T-cell (primary cell): Measurements from ENCODE around the gene LTF. TPM values are rescaled to one million over a fixed set of nuclear protein-coding genes. Genes with fewer than 3 reads are reported as not detected.
"Not testable (repeated sequence)": the region's sequence is repeated elsewhere in the genome, so short reads cannot be mapped to it uniquely, and the experiment has no call there.

Source experiments
- ATAC-seq, 4 experiments: fragments of 200-7000 bp in 3 of 4; fragments of 150-1000 bp in 1 of 4; cut with Tn5 transposase; replicated peaks in 1 of 4; 1 replicate in 3 of 4; 2 replicates in 1 of 4; pipeline ENCODE4 v1.10.0; 2021; ENCODE audit warnings: moderate library complexity in 3 of 4, mild to moderate bottlenecking in 2 of 4, moderate number of reproducible peaks in 1 of 4
- CTCF ChIA-PET, 2 donors: fragments of 300-600 bp; sonication (Branson Sonifier 250); formaldehyde crosslinking; loops; one replicate each; lab custom pipeline; 2022; ENCODE audit warnings: antibody characterized with exemption in 2 of 2; lab: Charles Lee
- POLR2A ChIA-PET, 2 donors: fragments of 300-600 bp; sonication (Branson Sonifier 250); formaldehyde crosslinking; loops; one replicate each; lab custom pipeline; 2022; ENCODE audit warnings: antibody characterized with exemption in 2 of 2; lab: Charles Lee
- DNase-seq, 35 experiments: peaks; one replicate each; pipeline versions ENCODE4 v3.0.0 to v3.0.0-alpha.2; 2013 to 2023
- H3K27ac ChIP-seq: one replicate; pipeline ENCODE4 v1.5.1; 2013; ENCODE audit warnings: low read length
- H3K27me3 ChIP-seq, 2 experiments: replicated peaks in 1 of 2; 1 replicate in 1 of 2; 2 replicates in 1 of 2; pipeline versions ENCODE4 v1.6.1 to v1.7.0; 2013; ENCODE audit warnings: low read length in 1 of 2, mixed read lengths in 1 of 2; ENCODE audit not compliant: control insufficient read depth in 2 of 2, insufficient read depth in 2 of 2; ENCODE audit errors: extremely low read depth in 1 of 2
- H3K36me3 ChIP-seq, 2 donors: 1 replicate in 1 of 2; 2 replicates in 1 of 2; pipeline versions ENCODE4 v1.6.1 to v1.7.0; 2013; ENCODE audit warnings: low read length in 1 of 2; ENCODE audit not compliant: control insufficient read depth in 2 of 2, insufficient read depth in 1 of 2; ENCODE audit errors: extremely low read depth in 1 of 2
- H3K4me1 ChIP-seq, 2 experiments: 1 replicate in 1 of 2; 2 replicates in 1 of 2; pipeline versions ENCODE4 v1.6.1 to v1.7.0; 2013; ENCODE audit warnings: low read length in 2 of 2, mixed read lengths in 1 of 2; ENCODE audit not compliant: insufficient read depth in 2 of 2, control insufficient read depth in 1 of 2; ENCODE audit errors: extremely low read depth in 1 of 2
- H3K4me3 ChIP-seq, 2 donors: 1 replicate in 1 of 2; 2 replicates in 1 of 2; pipeline versions ENCODE4 v1.5.1 to v1.7.0; 2013; ENCODE audit warnings: mild to moderate bottlenecking in 2 of 2, low read length in 1 of 2, moderate library complexity in 1 of 2; ENCODE audit not compliant: control insufficient read depth in 1 of 2; ENCODE audit errors: extremely low read depth in 1 of 2
- H3K9me3 ChIP-seq: 2 replicates; pipeline ENCODE4 v1.7.0; 2013
- H3K27ac Mint-ChIP-seq, 2 donors: one replicate each; pipeline ENCODE4 v1.8.0; 2020 to 2021; ENCODE audit warnings: mild to moderate bottlenecking in 2 of 2, mixed read lengths in 2 of 2
- H3K27me3 Mint-ChIP-seq, 2 donors: one replicate each; pipeline ENCODE4 v1.8.0; 2021 to 2022; ENCODE audit warnings: mixed read lengths in 2 of 2
- H3K36me3 Mint-ChIP-seq: one replicate; pipeline ENCODE4 v1.8.0; 2021; ENCODE audit warnings: mixed read lengths
- H3K4me1 Mint-ChIP-seq, 3 donors: one replicate each; pipeline ENCODE4 v1.8.0; 2020 to 2022; ENCODE audit warnings: mixed read lengths in 3 of 3, mild to moderate bottlenecking in 1 of 3
- H3K4me3 Mint-ChIP-seq, 3 donors: one replicate each; pipeline ENCODE4 v1.8.0; 2020 to 2022; ENCODE audit warnings: mild to moderate bottlenecking in 3 of 3, mixed read lengths in 3 of 3, moderate library complexity in 3 of 3
- H3K9me3 Mint-ChIP-seq, 3 donors: one replicate each; pipeline ENCODE4 v1.8.0; 2020 to 2022; ENCODE audit warnings: mixed read lengths in 3 of 3
- WGBS: methylation state at CpG from one replicate; pipeline ENCODE4 v1.1.5; 2013; ENCODE audit warnings: missing lambda C conversion rate; ENCODE audit not compliant: insufficient coverage; 5-methylcytosine and 5-hydroxymethylcytosine counted together
- total RNA-seq, 35 experiments: library from RNA in 6 of 35; stranded (reverse) in 6 of 35; fragments of 120-200 nt in 1 of 35; gene quantifications; one replicate each; pipeline versions ENCODE4 v1.2.1 to v1.2.4 and lab custom pipeline; 2013 to 2026

LTF gene
- total RNA-seq, 5 donors from 2014 or later (not counting 1 experiment from before 2014, with no cell fraction given), result 0.16 TPM; not detected in 4

- no peak overlapping the region for H3K4me3 ChIP-seq
- ChIA-PET CTCF (no interaction called here), POLR2A (no interaction called here)
- peaks cover 24 to 26% of the 10 kb centered on the region in 2 experiments for H3K4me1 ChIP-seq
- H3K9me3 Mint-ChIP-seq, result peaks cover 0 to 4% (median 0%) of the 10 kb centered on the region in 3 donors
- H3K27me3 ChIP-seq, result no peaks in the 10 kb centered on the region
- peak overlapping the region in 1 of 2 donors; percentile 31 for H3K27ac Mint-ChIP-seq
- WGBS, result 90% methylated on average over 5 of the region's 11 CpGs
- H3K36me3 Mint-ChIP-seq, result no peaks in the 10 kb centered on the region
- H3K4me3 Mint-ChIP-seq, result no peak overlapping the region
- H3K36me3 ChIP-seq, result no peaks in the 10 kb centered on the region
- peaks cover 28 to 35% (median 32%) of the 10 kb centered on the region in 3 donors for H3K4me1 Mint-ChIP-seq
- DNase-seq (no peak), ATAC-seq (no peak)
- H3K9me3 ChIP-seq, result no peaks in the 10 kb centered on the region
- no peak overlapping the region for H3K27ac ChIP-seq
- peaks cover 0 to 3% of the 10 kb centered on the region in 2 donors for H3K27me3 Mint-ChIP-seq
Measured at GRCh38 chr3:46405301-46406019, 59.2 kb downstream of the LTF start.

GRCh38 chr3:46402902-46403301 is 61.8 kb downstream of the LTF start:
- H3K4me1 ChIP-seq, result peaks cover 7 to 15% of the 10 kb centered on the region in 2 experiments
- H3K27me3 Mint-ChIP-seq, H3K9me3 Mint-ChIP-seq, DNase-seq, H3K27ac Mint-ChIP-seq, H3K36me3 Mint-ChIP-seq, H3K4me3 Mint-ChIP-seq, H3K36me3 ChIP-seq, POLR2A ChIA-PET, ATAC-seq, H3K4me3 ChIP-seq, H3K9me3 ChIP-seq, H3K27ac ChIP-seq, H3K27me3 ChIP-seq: not testable (repeated sequence)
- no CpG with 5 or more reads among the region's 4 CpGs for WGBS
- CTCF ChIA-PET, result interaction anchor here in 1 of 2 donors (1.3 kb wide), 1 partner anchor 127 kb away, joined by 3 read pairs; no protein-coding TSS in a partner anchor
- peaks cover 13 to 15% (median 15%) of the 10 kb centered on the region in 3 donors for H3K4me1 Mint-ChIP-seq

- peaks cover 0 to 1% of the 10 kb centered on the region in 2 experiments for H3K4me1 ChIP-seq
- no peaks in the 10 kb centered on the region for H3K36me3 ChIP-seq
- H3K36me3 Mint-ChIP-seq, result no peaks in the 10 kb centered on the region
- no CpG with 5 or more reads among the region's 2 CpGs for WGBS
- POLR2A ChIA-PET, result no interaction called here
- H3K27ac Mint-ChIP-seq, result no peak overlapping the region
- H3K27me3 ChIP-seq, result no peaks in the 10 kb centered on the region
- peaks cover 1 to 2% (median 2%) of the 10 kb centered on the region in 3 donors for H3K4me1 Mint-ChIP-seq
- peaks cover 0 to 4% (median 0%) of the 10 kb centered on the region in 3 donors for H3K9me3 Mint-ChIP-seq
- no peak for DNase-seq
- CTCF ChIA-PET, result no interaction called here
- H3K4me3 ChIP-seq, result no peak overlapping the region
- no peak for ATAC-seq
- H3K9me3 ChIP-seq, result no peaks in the 10 kb centered on the region
- no peak overlapping the region for H3K4me3 Mint-ChIP-seq
- H3K27ac ChIP-seq, result no peak overlapping the region
- peaks cover 0 to 3% of the 10 kb centered on the region in 2 donors for H3K27me3 Mint-ChIP-seq
Measured at GRCh38 chr3:46401579-46401978, 63.1 kb downstream of the LTF start.

- Histone ChIP-seq H3K27ac (no peak overlapping the region), H3K9me3 (no peaks in the 10 kb centered on the region), H3K4me1 (peaks cover 0 to 4% of the 10 kb centered on the region in 2 experiments), H3K4me3 (no peak overlapping the region), H3K27me3 (no peaks in the 10 kb centered on the region), H3K36me3 (no peaks in the 10 kb centered on the region)
- H3K9me3 Mint-ChIP-seq, result peaks cover 0 to 4% (median 0%) of the 10 kb centered on the region in 3 donors
- CTCF ChIA-PET, result no interaction called here
- no peaks in the 10 kb centered on the region for H3K36me3 Mint-ChIP-seq
- H3K27ac Mint-ChIP-seq, result no peak overlapping the region
- DNase-seq (no peak), ATAC-seq (no peak)
- H3K27me3 Mint-ChIP-seq, result peaks cover 0 to 3% of the 10 kb centered on the region in 2 donors
- 89% methylated on average over 5 of the region's 5 CpGs for WGBS
- no peak overlapping the region for H3K4me3 Mint-ChIP-seq
- POLR2A ChIA-PET, result no interaction called here
- peaks cover 0 to 4% (median 0%) of the 10 kb centered on the region in 3 donors for H3K4me1 Mint-ChIP-seq
Measured at GRCh38 chr3:46400846-46401245, 63.9 kb downstream of the LTF start.

- Mint-ChIP-seq H3K4me3 (no peak overlapping the region), H3K27ac (no peak overlapping the region), H3K9me3 (peaks cover 0 to 4% (median 0%) of the 10 kb centered on the region in 3 donors), H3K27me3 (peaks cover under 1 to 3% of the 10 kb centered on the region in 2 donors), H3K36me3 (no peaks in the 10 kb centered on the region), H3K4me1 (peaks cover 0 to 4% (median 0%) of the 10 kb centered on the region in 3 donors)
- H3K9me3 ChIP-seq, result no peaks in the 10 kb centered on the region
- DNase-seq (no peak), ATAC-seq (no peak)
- POLR2A ChIA-PET, result no interaction called here
- 79% methylated on average over 4 of the region's 8 CpGs for WGBS
- H3K36me3 ChIP-seq, result no peaks in the 10 kb centered on the region
- H3K27ac ChIP-seq, result no peak overlapping the region
- H3K4me1 ChIP-seq, result peaks cover 0 to 4% of the 10 kb centered on the region in 2 experiments
- CTCF ChIA-PET, result interaction anchor here in 1 of 2 donors (0.6 kb wide), 1 partner anchor 263 kb away, joined by 3 read pairs; no protein-coding TSS in a partner anchor
- H3K27me3 ChIP-seq, result no peaks in the 10 kb centered on the region
- no peak overlapping the region for H3K4me3 ChIP-seq
Measured at GRCh38 chr3:46400000-46400734, 64.5 kb downstream of the LTF start.

GRCh38 chr3:46399557-46399956 is 65.1 kb downstream of the LTF start:
- WGBS, result 73% methylated on average over 1 of the region's 2 CpGs
- peaks cover 0 to 4% of the 10 kb centered on the region in 2 experiments for H3K4me1 ChIP-seq
- no peaks in the 10 kb centered on the region for H3K27me3 ChIP-seq
- H3K4me3 ChIP-seq, result no peak overlapping the region
- H3K27ac ChIP-seq, result no peak overlapping the region
- H3K4me1 Mint-ChIP-seq, result peaks cover 0 to 4% (median 0%) of the 10 kb centered on the region in 3 donors
- H3K36me3 Mint-ChIP-seq, result no peaks in the 10 kb centered on the region
- ChIA-PET CTCF (interaction anchor here in 1 of 2 donors (0.6 kb wide), 2 partner anchors 18 to 1597 kb away, joined by 3 read pairs; no protein-coding TSS in a partner anchor), POLR2A (no interaction called here)
- peaks cover 0 to 4% (median 0%) of the 10 kb centered on the region in 3 donors for H3K9me3 Mint-ChIP-seq
- no peaks in the 10 kb centered on the region for H3K9me3 ChIP-seq
- no peaks in the 10 kb centered on the region for H3K36me3 ChIP-seq
- ATAC-seq (no peak), DNase-seq (no peak)
- H3K27me3 Mint-ChIP-seq, result peaks cover 2 to 3% of the 10 kb centered on the region in 2 donors
- no peak overlapping the region for H3K27ac Mint-ChIP-seq
- no peak overlapping the region for H3K4me3 Mint-ChIP-seq
